ENCODE measurements around the gene TFDP2.

The TFDP2 gene

DNA sequence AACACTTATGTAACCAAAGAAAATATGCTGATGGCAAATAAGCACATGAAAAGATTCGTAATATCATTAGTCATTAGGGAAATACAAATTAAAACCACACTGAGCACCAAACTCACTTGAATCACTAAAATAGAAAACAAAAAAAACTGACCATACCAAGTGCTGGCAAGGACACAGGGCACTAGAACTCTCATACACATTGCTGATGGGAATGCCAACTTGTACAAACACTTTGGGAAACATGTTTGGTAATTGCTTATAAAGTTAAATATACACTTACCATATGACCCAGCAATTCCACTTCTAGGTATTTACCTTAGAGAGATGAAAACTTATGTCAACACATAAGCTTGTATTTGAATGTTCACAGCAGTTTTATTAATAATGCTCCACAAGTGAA is 95.5 kb downstream of the TFDP2 start (continued):
- TF ChIP-seq ZFP30 (CRISPR knock-in tag; IDR thresholded peaks at IDR 0.05) (no peak), TCF4 (CRISPR knock-in tag; IDR thresholded peaks at IDR 0.05; ENCODE audit: borderline replicate concordance) (no peak)

DNA sequence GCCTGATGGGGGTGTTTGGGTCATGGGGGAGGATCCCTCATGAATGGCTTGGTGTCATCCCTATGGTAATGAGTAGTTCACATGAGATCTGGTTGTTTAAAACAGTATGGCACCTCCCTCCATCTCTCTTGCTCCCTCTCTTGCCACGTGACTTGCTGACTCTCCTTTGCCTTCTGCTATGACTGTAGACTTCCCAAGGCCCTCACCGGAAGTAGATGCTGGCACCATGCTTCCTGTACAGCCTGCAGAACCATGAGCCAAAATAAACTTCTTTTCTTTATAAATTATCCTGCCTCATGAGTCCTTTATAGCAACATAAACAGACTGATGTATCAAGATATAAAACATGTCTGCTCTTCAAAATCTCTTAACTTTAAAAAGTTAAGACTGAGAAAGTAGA is 96.1 kb downstream of the TFDP2 start:
- no peak for ATAC-seq
- TF ChIP-seq ZNF565 (CRISPR knock-in tag; conservative IDR thresholded peaks at IDR 0.05; ENCODE audit: low read depth) (no peak), ARNTL (CRISPR knock-in tag; IDR thresholded peaks at IDR 0.05; ENCODE audit: borderline replicate concordance, low read depth) (no peak), OSR1 (CRISPR knock-in tag; IDR thresholded peaks at IDR 0.05) (no peak), ESRRG (CRISPR knock-in tag; IDR thresholded peaks at IDR 0.05) (no peak), GLIS3 (CRISPR knock-in tag; IDR thresholded peaks at IDR 0.05) (no peak)

DNA sequence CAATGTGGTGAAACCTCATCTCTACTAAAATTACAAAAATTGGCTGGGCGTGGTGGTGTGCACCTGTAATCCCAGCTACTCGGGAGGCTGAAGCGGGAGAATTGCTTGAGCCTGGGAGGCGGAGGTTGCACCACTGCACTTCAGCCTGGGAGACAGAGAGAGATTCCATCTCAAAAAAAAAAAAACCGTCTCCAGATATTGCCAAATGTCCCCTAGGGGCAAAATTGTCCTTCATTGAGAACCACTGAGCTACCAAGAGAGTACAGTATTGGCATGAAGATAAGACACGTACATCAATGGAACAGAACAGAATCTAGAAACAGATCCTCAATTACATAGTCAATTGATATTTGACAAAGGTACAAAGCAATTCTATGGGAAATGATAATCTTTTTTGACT is 98.0 kb downstream of the TFDP2 start:
- TF ChIP-seq BACH2 (CRISPR knock-in tag; IDR thresholded peaks at IDR 0.05; ENCODE audit: borderline replicate concordance) (no peak), PPARA (CRISPR knock-in tag; IDR thresholded peaks at IDR 0.05; ENCODE audit: borderline replicate concordance) (no peak), ZC3H10 (CRISPR knock-in tag; IDR thresholded peaks at IDR 0.05) (no peak), ISL1 (CRISPR knock-in tag; IDR thresholded peaks at IDR 0.05) (no peak)
- ATAC-seq: no peak

DNA sequence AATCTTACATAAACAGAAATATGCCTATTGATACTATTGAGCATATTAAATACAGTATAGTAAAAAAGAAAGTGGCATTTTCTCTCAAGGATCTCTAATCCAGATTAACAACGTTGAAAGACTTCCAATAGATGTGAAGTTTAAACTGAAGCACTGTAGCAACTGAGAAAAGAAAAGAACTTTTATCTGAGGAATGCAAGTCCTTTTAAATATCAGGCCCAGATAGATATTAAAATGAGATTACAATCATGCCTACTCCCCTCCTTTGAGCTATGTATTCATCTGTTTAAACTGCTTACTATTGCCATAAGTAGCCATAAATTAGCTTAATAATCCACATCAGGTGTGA is 102.3 kb downstream of the TFDP2 start:
- no peak for ATAC-seq
- TF ChIP-seq CSDC2 (CRISPR knock-in tag; IDR thresholded peaks at IDR 0.05): no peak
- no peak for TF ChIP-seq SNAI2 (CRISPR knock-in tag; IDR thresholded peaks at IDR 0.05)
- TF ChIP-seq, protein P1, sequence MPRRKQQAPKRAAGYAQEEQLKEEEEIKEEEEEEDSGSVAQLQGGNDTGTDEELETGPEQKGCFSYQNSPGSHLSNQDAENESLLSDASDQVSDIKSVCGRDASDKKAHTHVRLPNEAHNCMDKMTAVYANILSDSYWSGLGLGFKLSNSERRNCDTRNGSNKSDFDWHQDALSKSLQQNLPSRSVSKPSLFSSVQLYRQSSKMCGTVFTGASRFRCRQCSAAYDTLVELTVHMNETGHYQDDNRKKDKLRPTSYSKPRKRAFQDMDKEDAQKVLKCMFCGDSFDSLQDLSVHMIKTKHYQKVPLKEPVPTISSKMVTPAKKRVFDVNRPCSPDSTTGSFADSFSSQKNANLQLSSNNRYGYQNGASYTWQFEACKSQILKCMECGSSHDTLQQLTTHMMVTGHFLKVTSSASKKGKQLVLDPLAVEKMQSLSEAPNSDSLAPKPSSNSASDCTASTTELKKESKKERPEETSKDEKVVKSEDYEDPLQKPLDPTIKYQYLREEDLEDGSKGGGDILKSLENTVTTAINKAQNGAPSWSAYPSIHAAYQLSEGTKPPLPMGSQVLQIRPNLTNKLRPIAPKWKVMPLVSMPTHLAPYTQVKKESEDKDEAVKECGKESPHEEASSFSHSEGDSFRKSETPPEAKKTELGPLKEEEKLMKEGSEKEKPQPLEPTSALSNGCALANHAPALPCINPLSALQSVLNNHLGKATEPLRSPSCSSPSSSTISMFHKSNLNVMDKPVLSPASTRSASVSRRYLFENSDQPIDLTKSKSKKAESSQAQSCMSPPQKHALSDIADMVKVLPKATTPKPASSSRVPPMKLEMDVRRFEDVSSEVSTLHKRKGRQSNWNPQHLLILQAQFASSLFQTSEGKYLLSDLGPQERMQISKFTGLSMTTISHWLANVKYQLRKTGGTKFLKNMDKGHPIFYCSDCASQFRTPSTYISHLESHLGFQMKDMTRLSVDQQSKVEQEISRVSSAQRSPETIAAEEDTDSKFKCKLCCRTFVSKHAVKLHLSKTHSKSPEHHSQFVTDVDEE (CRISPR knock-in tag; IDR thresholded peaks at IDR 0.05): no peak
- TF ChIP-seq ARNTL (CRISPR knock-in tag; IDR thresholded peaks at IDR 0.05; ENCODE audit: borderline replicate concordance, low read depth): no peak
- TF ChIP-seq, protein P2, sequence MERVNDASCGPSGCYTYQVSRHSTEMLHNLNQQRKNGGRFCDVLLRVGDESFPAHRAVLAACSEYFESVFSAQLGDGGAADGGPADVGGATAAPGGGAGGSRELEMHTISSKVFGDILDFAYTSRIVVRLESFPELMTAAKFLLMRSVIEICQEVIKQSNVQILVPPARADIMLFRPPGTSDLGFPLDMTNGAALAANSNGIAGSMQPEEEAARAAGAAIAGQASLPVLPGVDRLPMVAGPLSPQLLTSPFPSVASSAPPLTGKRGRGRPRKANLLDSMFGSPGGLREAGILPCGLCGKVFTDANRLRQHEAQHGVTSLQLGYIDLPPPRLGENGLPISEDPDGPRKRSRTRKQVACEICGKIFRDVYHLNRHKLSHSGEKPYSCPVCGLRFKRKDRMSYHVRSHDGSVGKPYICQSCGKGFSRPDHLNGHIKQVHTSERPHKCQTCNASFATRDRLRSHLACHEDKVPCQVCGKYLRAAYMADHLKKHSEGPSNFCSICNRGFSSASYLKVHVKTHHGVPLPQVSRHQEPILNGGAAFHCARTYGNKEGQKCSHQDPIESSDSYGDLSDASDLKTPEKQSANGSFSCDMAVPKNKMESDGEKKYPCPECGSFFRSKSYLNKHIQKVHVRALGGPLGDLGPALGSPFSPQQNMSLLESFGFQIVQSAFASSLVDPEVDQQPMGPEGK (CRISPR knock-in tag; IDR thresholded peaks at IDR 0.05; ENCODE audit: borderline replicate concordance): no peak
- TF ChIP-seq ZNF565 (CRISPR knock-in tag; conservative IDR thresholded peaks at IDR 0.05; ENCODE audit: low read depth): no peak
- TF ChIP-seq, protein P3, sequence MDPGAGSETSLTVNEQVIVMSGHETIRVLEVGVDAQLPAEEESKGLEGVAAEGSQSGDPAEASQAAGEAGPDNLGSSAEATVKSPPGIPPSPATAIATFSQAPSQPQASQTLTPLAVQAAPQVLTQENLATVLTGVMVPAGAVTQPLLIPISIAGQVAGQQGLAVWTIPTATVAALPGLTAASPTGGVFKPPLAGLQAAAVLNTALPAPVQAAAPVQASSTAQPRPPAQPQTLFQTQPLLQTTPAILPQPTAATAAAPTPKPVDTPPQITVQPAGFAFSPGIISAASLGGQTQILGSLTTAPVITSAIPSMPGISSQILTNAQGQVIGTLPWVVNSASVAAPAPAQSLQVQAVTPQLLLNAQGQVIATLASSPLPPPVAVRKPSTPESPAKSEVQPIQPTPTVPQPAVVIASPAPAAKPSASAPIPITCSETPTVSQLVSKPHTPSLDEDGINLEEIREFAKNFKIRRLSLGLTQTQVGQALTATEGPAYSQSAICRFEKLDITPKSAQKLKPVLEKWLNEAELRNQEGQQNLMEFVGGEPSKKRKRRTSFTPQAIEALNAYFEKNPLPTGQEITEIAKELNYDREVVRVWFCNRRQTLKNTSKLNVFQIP (CRISPR knock-in tag; IDR thresholded peaks at IDR 0.05; ENCODE audit: borderline replicate concordance, low read depth): no peak
- TF ChIP-seq OSR1 (CRISPR knock-in tag; IDR thresholded peaks at IDR 0.05): no peak
- TF ChIP-seq ISL1 (CRISPR knock-in tag; IDR thresholded peaks at IDR 0.05): no peak
- TF ChIP-seq ESRRG (CRISPR knock-in tag; IDR thresholded peaks at IDR 0.05): no peak
- no peak for TF ChIP-seq BACH2 (CRISPR knock-in tag; IDR thresholded peaks at IDR 0.05; ENCODE audit: borderline replicate concordance)
- TF ChIP-seq ZNF8 (CRISPR knock-in tag; IDR thresholded peaks at IDR 0.05): no peak
- no peak for TF ChIP-seq ZC3H10 (CRISPR knock-in tag; IDR thresholded peaks at IDR 0.05)
- no peak for TF ChIP-seq TOX (CRISPR knock-in tag; IDR thresholded peaks at IDR 0.05; ENCODE audit: borderline replicate concordance)
- TF ChIP-seq, protein P4, sequence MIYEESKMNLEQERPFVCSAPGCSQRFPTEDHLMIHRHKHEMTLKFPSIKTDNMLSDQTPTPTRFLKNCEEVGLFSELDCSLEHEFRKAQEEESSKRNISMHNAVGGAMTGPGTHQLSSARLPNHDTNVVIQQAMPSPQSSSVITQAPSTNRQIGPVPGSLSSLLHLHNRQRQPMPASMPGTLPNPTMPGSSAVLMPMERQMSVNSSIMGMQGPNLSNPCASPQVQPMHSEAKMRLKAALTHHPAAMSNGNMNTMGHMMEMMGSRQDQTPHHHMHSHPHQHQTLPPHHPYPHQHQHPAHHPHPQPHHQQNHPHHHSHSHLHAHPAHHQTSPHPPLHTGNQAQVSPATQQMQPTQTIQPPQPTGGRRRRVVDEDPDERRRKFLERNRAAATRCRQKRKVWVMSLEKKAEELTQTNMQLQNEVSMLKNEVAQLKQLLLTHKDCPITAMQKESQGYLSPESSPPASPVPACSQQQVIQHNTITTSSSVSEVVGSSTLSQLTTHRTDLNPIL (CRISPR knock-in tag; IDR thresholded peaks at IDR 0.05; ENCODE audit: low read depth): no peak
- TF ChIP-seq, protein P5, sequence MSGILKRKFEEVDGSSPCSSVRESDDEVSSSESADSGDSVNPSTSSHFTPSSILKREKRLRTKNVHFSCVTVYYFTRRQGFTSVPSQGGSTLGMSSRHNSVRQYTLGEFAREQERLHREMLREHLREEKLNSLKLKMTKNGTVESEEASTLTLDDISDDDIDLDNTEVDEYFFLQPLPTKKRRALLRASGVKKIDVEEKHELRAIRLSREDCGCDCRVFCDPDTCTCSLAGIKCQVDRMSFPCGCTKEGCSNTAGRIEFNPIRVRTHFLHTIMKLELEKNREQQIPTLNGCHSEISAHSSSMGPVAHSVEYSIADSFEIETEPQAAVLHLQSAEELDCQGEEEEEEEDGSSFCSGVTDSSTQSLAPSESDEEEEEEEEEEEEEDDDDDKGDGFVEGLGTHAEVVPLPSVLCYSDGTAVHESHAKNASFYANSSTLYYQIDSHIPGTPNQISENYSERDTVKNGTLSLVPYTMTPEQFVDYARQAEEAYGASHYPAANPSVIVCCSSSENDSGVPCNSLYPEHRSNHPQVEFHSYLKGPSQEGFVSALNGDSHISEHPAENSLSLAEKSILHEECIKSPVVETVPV (CRISPR knock-in tag; IDR thresholded peaks at IDR 0.05): no peak
- TF ChIP-seq TCF4 (CRISPR knock-in tag; IDR thresholded peaks at IDR 0.05; ENCODE audit: borderline replicate concordance): no peak
- TF ChIP-seq GLIS3 (CRISPR knock-in tag; IDR thresholded peaks at IDR 0.05): no peak
- TF ChIP-seq ZNF70 (CRISPR knock-in tag; IDR thresholded peaks at IDR 0.05): no peak
- no peak for TF ChIP-seq RARB (CRISPR knock-in tag; IDR thresholded peaks at IDR 0.05)
